K562 treated with DMSO at 1 percent for 12 hours (cell line): ENCODE data around the gene VTCN1. TPM values are rescaled to one million over a fixed set of nuclear protein-coding genes. Genes with fewer than 3 reads are reported as not detected.

Experiments used
- total RNA-seq: library from RNA; unstranded; fragments of 300-600 nt; gene quantifications from 2 replicates; pipeline ENCODE4 v1.2.3, GENCODE V29; 2022; ENCODE audit not compliant: insufficient read depth

VTCN1 gene
- not detected in 2 replicates for total RNA-seq

GRCh38 chr1:117210831-117211261, at the start of gene VTCN1:
VTCN1 (minus strand) TSS chr1:117210927; CDS start chr1:117210855, 72 bp downstream.

DNA sequence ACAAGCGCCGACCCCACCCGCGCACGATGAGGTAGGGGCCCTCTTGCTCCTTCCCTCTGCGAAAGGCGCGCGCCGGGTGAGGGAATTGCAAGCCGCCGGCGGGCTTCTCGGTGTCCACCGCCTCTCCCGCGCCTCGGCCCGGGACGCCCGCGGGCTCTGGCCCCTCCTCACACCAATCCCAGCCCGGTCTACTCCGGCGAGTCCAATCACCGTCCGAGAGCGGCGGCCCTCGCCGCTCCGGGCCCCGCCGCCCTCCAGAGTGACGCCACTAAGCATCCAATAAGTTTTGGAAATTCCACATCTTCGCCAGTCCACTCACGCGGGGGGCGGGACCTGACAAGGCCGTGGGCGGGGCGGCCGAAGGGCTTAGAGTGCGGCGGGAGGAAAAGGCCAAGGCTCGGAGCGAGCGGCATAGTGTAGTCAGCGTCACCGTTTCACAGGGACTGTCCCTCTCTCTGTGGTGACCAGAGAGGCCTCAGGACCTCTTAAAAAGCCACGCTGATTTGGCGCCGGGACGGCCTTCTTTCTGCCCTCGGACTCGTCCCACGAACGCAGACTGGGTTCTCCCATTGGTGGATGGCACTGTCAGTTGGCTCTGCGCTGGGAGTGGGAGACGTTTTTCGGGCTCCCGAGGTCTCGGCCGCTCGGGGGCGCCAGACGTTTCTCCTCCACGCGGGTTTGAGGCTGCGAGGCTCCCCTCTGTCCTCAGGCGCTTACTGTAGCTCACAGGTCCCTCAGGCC, 89.0 kb downstream of the VTCN1 start, which contains the start of gene TRIM45:
Gene TRIM45 (minus strand): TSS at position 161 of the 741 bp plus-strand sequence. CDS start 548 bp downstream, outside the sequence.

Other genes with a start within 250 kb of the VTCN1 start
- 0.88 TPM in 1 of 2 replicates, not detected in the other for gene CD101, start 209.2 kb downstream of the VTCN1 start, total RNA-seq
- gene TTF2, start 150.6 kb downstream of the VTCN1 start, total RNA-seq: 13.1 and 22.6 TPM in 2 replicates
- 1.5 and 3.4 TPM in 2 replicates for gene TRIM45, start 89.2 kb downstream of the VTCN1 start, total RNA-seq
- 7.3 and 30.6 TPM in 2 replicates for gene MAN1A2, start 156.5 kb upstream of the VTCN1 start, total RNA-seq